MG63 (cell line): ENCODE data around the gene ABR. TPM values are rescaled to one million over a fixed set of nuclear protein-coding genes. Genes with fewer than 3 reads are reported as not detected.

Experiments
- DNase-seq: peaks from one replicate; pipeline ENCODE4 v3.0.0-alpha.2; 2020
- H3K27me3 ChIP-seq: fragments of 250-450 bp; sonication (Bioruptor Pico); 2 replicates; pipeline ENCODE4 v1.5.1; 2020; ENCODE audit warnings: mild to moderate bottlenecking, moderate library complexity
- H3K36me3 ChIP-seq: fragments of 250-450 bp; sonication (Bioruptor Pico); 2 replicates; pipeline ENCODE4 v1.5.1; 2020; ENCODE audit warnings: mild to moderate bottlenecking, moderate library complexity
- H3K4me3 ChIP-seq: fragments of 250-450 bp; sonication (Bioruptor Pico); 2 replicates; pipeline ENCODE4 v1.5.1; 2020; ENCODE audit warnings: mild to moderate bottlenecking, moderate library complexity
- H3K9me3 ChIP-seq: fragments of 250-450 bp; sonication (Bioruptor Pico); 2 replicates; pipeline ENCODE4 v1.5.1; 2020; ENCODE audit warnings: mild to moderate bottlenecking, moderate library complexity
- total RNA-seq: library from RNA; depleted of rRNA; stranded (reverse); fragments of >200 nt; shearing (Covaris generic); gene quantifications from 2 replicates; pipeline ENCODE4 v1.2.3, GENCODE V29; 2014; ENCODE audit warnings: low replicate concordance

Gene ABR
- total RNA-seq, 1 experiment from 2014 or later: 24.0 TPM

DNA sequence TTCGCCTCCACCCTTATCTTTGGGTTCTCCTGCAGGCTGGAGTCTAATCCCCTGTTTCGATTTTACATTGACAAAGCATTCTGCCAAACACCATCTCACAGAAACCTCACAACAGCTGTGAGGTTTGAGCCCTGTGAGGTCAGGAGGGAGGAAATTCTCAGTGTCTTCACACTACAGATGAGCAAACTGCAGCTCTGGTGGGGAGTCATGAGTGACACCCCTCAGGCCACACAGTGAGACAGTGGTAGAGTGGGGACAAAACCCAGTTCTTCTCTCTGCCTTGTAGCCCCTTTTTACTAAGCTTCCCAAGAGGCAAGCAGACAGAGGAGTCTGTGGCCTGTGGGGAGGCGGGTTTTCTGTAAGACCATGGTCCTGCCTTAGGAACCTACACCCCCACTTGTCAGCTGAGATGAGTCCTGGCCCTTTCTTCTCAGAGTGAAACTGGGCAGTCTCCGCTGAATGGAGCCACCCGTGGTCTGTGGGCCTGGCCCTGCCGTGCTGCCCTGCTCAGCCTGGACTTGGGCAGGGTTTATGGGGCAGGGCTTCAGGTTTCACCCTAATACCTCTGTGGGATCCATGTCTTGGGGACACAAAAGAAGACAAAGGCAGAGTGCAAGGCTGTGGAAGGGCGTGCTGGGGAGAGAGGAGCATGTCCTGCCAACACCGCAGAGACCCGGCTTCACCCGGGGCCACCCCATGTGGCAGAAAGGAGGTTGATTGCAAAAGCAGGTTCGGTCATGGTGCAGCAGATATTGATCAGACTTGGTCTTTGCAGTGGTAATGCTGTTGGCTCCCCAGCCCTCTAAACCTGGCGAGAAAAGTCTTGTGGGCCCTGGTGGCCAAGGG, 59.0 kb downstream of the ABR start:
- no peaks in the 10 kb centered on the region for H3K27me3 ChIP-seq
- H3K4me3 ChIP-seq: no peak overlapping the region
- no peaks in the 10 kb centered on the region for H3K36me3 ChIP-seq
- H3K9me3 ChIP-seq: no peaks in the 10 kb centered on the region
- DNase-seq: no peak

DNA sequence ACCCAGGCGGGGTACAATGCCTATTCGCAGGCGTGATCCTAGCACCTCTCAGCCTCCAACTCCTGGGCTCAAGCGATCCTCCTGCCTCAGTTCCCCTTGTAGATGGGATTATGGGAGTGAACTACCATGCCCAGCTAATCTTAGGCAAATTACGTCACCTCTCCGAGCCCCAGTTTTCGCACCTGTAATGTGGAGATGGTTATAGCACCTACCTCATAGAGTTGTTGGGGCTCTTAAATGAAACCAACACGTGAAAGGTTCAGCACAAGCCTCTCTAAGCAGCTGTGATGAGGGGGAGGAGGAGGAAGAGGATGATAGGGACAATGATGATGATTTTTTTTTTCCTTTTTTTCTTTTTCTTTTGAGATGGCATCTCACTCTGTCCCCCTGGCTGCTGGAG, 59.9 kb downstream of the ABR start:
- no peaks in the 10 kb centered on the region for H3K36me3 ChIP-seq
- no peaks in the 10 kb centered on the region for H3K9me3 ChIP-seq
- no peak for DNase-seq
- no peaks in the 10 kb centered on the region for H3K27me3 ChIP-seq
- H3K4me3 ChIP-seq: no peak overlapping the region

GRCh38 chr17:1116602-1117001, 63.2 kb downstream of the ABR start:
- no peak for DNase-seq
- H3K27me3 ChIP-seq: no peaks in the 10 kb centered on the region
- no peaks in the 10 kb centered on the region for H3K36me3 ChIP-seq
- H3K9me3 ChIP-seq: no peaks in the 10 kb centered on the region
- H3K4me3 ChIP-seq: no peak overlapping the region

- H3K4me3 ChIP-seq: no peak overlapping the region
- no peak for DNase-seq
- no peaks in the 10 kb centered on the region for H3K36me3 ChIP-seq
- H3K9me3 ChIP-seq: no peaks in the 10 kb centered on the region
- no peaks in the 10 kb centered on the region for H3K27me3 ChIP-seq
Observed at GRCh38 chr17:1112875-1113274, 66.9 kb downstream of the ABR start.

DNA sequence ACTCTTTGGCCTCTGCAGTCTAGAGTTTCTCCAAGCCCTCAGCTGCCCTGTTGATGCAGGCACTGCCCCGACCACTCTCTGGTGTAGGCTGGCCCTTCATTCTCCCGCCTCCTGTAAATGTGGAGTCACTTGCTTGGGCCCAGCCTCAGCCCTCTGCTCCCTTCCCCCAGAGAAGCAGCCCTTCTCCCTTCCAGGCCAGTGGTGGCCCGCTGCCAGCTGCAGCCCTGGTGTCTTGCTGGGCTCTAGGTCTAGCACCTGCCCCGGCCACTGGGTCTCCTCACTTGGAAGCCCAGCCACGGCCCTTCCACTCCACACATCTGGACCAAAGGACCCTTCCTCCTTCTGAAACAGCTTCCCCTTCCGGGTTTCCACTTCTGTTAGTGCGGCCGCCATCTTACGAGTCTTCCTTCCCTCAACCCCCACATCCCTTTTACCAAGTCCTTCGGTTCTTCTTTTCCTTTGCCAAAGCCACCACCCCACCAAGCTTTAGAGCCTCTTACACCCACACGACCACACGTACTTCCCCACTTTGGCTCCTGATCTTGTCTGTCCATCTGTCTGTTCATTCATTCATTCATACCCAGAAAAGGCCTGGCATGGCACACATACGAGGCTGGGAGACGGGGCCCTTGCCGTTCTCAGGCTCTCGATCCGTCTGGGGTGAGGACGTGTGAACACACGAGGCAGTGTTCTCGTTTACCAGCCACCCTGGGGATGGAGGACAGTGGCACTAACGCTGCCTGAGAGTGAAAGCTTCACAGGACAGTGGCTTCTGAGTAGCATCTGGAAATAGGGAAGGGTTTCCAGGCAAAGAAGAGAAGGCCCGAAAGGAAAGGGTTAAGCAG, 68.0 kb downstream of the ABR start:
- H3K36me3 ChIP-seq: no peaks in the 10 kb centered on the region
- DNase-seq: no peak

DNA sequence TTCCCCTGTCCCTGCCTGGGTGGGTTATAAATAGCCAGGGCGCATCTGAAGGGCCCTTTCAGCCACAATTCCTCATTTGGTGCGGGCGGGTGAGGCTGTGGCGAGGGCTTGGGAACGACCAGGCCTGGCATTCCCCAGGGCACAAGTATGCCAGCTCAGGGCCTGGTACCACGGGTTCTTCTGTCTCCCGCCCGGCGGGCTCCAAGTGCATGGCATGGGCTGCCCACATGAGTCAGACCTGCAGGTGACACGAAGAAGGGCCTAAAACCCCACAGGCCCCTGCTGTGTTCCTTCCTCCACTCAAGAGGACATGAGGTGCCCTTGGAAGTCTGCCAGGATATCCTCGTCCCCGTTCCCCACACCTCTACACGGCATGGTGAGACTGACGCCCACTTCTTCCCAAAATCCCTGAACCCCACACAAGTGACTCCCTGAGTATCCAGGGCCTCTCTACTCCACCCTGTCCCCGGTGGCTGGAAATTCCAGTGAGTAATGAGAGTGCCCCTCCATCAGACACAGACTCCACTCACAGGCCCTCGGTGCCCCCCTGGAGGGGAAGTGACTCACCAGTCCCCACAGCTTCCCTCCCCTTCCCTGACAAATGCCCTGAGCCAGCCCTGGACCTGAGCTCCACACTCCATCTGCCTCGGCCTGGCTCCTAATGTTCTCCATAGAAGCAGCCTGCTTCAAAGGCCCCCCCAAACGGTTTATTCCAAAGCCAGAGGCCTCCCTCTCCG, 68.8 kb downstream of the ABR start:
- peak; percentile 86 for DNase-seq
- Histone ChIP-seq H3K4me3 (no peak overlapping the region), H3K9me3 (no peaks in the 10 kb centered on the region), H3K27me3 (no peaks in the 10 kb centered on the region), H3K36me3 (no peaks in the 10 kb centered on the region)

More for the DNA sequence above, 68.0 kb downstream of the ABR start:
- no peak overlapping the region for H3K4me3 ChIP-seq
- H3K9me3 ChIP-seq: no peaks in the 10 kb centered on the region
- H3K27me3 ChIP-seq: no peaks in the 10 kb centered on the region

- Histone ChIP-seq H3K27me3 (no peaks in the 10 kb centered on the region), H3K9me3 (no peaks in the 10 kb centered on the region), H3K36me3 (no peaks in the 10 kb centered on the region), H3K4me3 (no peak overlapping the region)
- no peak for DNase-seq
Observed at GRCh38 chr17:1110541-1110861, 69.3 kb downstream of the ABR start.

DNA sequence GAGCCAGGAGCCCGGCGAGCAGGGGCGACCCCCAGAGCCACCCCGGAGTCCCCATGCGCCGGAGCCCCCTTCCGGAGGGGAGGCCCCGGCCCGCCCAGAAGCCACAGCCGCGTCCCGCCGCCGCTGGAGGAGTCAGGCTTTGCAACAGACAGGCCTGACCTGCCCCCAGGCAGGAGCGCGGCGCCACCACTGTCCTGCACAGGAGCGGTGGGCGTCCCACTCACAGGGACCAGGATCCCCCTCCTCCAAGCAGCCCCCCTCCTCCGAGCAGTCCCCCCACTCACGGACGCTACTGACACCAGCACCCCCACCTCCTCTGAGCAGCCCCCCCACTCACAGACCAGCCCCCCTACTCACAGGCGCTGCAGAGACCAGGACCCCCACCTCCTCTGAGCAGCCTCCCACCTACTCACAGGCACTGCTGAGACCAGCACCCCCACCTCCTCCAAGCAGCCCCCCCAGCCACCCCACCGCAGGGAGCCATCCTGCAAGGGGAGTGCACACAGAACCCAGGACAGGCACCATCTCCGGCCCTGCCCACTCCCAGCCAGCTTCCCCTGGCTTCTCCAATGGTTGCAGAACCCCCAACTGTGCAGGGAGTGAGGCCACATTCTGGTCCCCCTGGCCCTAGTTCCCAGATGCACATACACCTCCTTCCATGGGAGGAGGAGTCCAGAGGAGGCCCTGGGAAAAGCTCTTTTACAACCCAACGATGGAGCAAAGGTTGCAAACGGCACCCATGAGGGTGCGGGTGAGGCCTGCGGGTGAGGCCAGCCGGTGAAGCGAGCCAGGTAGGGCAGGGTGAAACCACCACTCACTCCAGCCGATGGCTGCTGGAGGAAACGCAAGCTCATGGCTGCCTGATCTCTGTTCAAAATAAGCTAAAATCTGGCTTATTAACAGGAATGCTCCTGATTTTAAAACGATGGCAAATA, 69.9 kb downstream of the ABR start:
- Histone ChIP-seq H3K4me3 (peak overlapping the region; percentile 60), H3K27me3 (no peaks in the 10 kb centered on the region)
- peak; percentile 33 for DNase-seq

GRCh38 chr17:1108765-1109605, 70.8 kb downstream of the ABR start:
- H3K4me3 ChIP-seq: peak overlapping the region; percentile 60
- no peaks in the 10 kb centered on the region for H3K27me3 ChIP-seq
- no peaks in the 10 kb centered on the region for H3K36me3 ChIP-seq
- peak; percentile 56 for DNase-seq
- H3K9me3 ChIP-seq: no peaks in the 10 kb centered on the region

More for the DNA sequence above, 69.9 kb downstream of the ABR start:
- H3K9me3 ChIP-seq: no peaks in the 10 kb centered on the region
- no peaks in the 10 kb centered on the region for H3K36me3 ChIP-seq

DNA sequence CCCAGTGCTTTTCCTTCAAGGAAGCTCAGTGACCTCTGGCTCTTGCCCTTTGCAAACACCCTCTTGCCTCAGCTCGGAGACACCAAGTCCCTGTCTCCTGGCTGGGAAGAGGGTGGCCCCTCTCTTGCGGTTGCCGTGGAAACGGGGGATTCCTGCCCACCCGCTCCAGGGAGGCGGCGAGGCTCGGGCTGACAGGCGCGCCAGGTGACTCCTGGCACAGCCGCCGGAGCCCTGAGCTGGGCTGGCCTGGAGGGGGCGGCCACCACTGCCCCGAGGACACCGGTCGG, 71.4 kb downstream of the ABR start:
- Histone ChIP-seq H3K4me3 (peak overlapping the region; percentile 60), H3K9me3 (no peaks in the 10 kb centered on the region), H3K36me3 (no peaks in the 10 kb centered on the region), H3K27me3 (no peaks in the 10 kb centered on the region)
- DNase-seq: no peak

DNA sequence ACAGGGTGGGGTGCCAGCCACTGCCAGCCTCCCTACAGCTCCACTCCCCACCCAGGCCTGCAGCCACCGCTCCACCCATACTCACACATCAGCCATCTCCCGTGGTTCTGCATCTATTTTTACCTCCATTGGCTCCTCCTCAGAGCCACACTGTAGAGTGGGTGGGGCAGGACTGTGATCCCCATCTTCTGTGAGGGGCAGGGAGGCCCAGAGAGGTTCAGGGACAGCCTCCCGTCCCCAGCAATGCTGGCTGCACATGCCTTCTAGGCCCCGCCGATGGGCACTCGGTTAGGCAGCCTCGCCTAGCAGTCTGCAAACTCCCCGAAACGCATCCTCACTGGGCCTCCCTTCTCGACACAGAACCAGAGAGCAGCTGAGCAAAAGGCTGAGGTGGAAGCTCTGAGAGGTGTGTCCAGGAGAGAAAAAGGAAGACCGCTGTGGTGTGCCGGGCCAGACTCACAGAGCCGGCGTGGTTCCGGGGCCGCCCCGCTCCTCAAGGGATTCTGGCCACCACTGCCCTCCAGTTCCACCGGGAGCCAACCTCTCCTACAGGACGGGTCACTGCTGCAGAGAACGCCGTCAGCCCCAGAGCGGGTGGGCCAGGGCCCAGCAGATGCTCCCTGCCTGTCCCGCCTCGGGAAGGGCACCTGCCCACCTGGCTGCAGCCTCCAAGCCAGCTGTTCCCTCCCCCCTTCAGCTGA, 71.9 kb downstream of the ABR start:
- DNase-seq: no peak
- Histone ChIP-seq H3K9me3 (no peaks in the 10 kb centered on the region), H3K36me3 (no peaks in the 10 kb centered on the region), H3K4me3 (peak overlapping the region; percentile 60), H3K27me3 (no peaks in the 10 kb centered on the region)

- Histone ChIP-seq H3K4me3 (no peak overlapping the region), H3K27me3 (no peaks in the 10 kb centered on the region), H3K36me3 (no peaks in the 10 kb centered on the region), H3K9me3 (no peaks in the 10 kb centered on the region)
- DNase-seq: no peak
Observed at GRCh38 chr17:1107083-1107776, 72.6 kb downstream of the ABR start.

DNA sequence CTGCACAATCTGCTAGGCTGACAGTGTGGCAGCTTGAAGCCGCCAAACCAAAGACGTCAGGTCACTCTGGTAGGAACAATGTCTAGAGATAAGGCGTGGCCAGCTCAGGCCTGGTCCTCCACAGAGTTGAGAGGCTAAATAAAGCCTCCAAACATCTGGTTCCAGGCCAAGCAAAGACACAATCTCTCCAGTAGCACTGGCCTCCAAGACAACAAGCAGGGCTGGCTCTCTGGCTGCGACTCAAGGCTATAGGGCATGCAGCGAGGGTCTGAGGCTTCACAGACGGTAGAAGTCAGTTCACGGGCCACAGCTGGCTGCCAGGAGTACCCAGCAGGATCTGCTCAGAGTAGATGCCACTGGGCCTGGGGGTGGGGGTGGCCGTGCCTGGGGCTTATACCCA, 75.6 kb downstream of the ABR start:
- H3K4me3 ChIP-seq: no peak overlapping the region
- no peaks in the 10 kb centered on the region for H3K27me3 ChIP-seq
- H3K36me3 ChIP-seq: no peaks in the 10 kb centered on the region
- H3K9me3 ChIP-seq: no peaks in the 10 kb centered on the region
- no peak for DNase-seq

DNA sequence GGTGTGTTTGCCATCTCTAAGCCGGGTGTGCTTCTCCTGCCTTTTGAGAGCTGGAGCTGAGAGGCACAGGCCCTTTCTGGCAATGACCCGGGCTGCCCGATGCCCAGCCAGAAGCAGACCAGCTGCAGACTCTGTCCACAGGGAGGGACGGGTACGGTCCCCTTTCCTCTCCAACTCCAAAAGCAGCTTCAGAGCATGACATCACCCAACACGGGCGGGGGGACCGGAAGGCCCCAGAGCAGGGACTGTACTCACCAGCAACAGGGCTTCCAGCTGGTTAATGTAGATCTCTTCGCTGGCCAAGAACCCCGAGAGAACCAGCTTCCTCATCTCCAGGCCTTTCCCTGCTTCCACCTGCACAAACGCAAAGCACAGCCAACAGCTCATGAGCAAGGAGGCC, 79.4 kb downstream of the ABR start:
- no peaks in the 10 kb centered on the region for H3K36me3 ChIP-seq
- no peaks in the 10 kb centered on the region for H3K9me3 ChIP-seq
- H3K4me3 ChIP-seq: no peak overlapping the region
- no peaks in the 10 kb centered on the region for H3K27me3 ChIP-seq
- DNase-seq: no peak

GRCh38 chr17:1099242-1099641, 80.5 kb downstream of the ABR start:
- DNase-seq: no peak
- no peaks in the 10 kb centered on the region for H3K36me3 ChIP-seq

More at GRCh38 chr17:1099242-1099641, 80.5 kb downstream of the ABR start:
- H3K9me3 ChIP-seq: no peaks in the 10 kb centered on the region
- H3K27me3 ChIP-seq: no peaks in the 10 kb centered on the region
- no peak overlapping the region for H3K4me3 ChIP-seq
